ENCODE measurements around the gene PDE1A.

The PDE1A gene

GRCh38 chr2:182261860-182262387 lies 164.9 kb downstream of the PDE1A start:
- no peak for DNase-seq

GRCh38 chr2:182259629-182260150 lies 167.1 kb downstream of the PDE1A start:
- DNase-seq: no peak

- DNase-seq: no peak
These were observed 174.3 kb downstream of the PDE1A start for GRCh38 chr2:182252534-182252933.

GRCh38 chr2:182248898-182249297 lies 177.9 kb downstream of the PDE1A start:
- no peak for DNase-seq

GRCh38 chr2:182248362-182248761 lies 178.5 kb downstream of the PDE1A start:
- no peak for DNase-seq

- no peak for DNase-seq
These were observed 179.0 kb downstream of the PDE1A start for GRCh38 chr2:182247831-182248230.

GRCh38 chr2:182245963-182246362 lies 180.9 kb downstream of the PDE1A start:
- DNase-seq: no peak

- no peak for DNase-seq
These were observed 184.2 kb downstream of the PDE1A start for GRCh38 chr2:182242609-182243008.

GRCh38 chr2:182241936-182242335 lies 184.9 kb downstream of the PDE1A start:
- DNase-seq: no peak

GRCh38 chr2:182240862-182241371 lies 185.9 kb downstream of the PDE1A start:
- no peak for DNase-seq

- no peak for DNase-seq
These were observed 196.3 kb downstream of the PDE1A start for GRCh38 chr2:182230561-182230960.

GRCh38 chr2:182229297-182229696 lies 197.5 kb downstream of the PDE1A start:
- DNase-seq: no peak

- DNase-seq: no peak
These were observed 198.1 kb downstream of the PDE1A start for GRCh38 chr2:182228741-182229140.

- no peak for DNase-seq
These were observed 198.8 kb downstream of the PDE1A start for GRCh38 chr2:182228073-182228473.

- no peak for DNase-seq
These were observed 200.0 kb downstream of the PDE1A start for GRCh38 chr2:182226807-182227206.

GRCh38 chr2:182224669-182225068 lies 202.2 kb downstream of the PDE1A start:
- DNase-seq: no peak

GRCh38 chr2:182220998-182221397 lies 205.8 kb downstream of the PDE1A start:
- no peak for DNase-seq

- DNase-seq: no peak
These were observed 206.5 kb downstream of the PDE1A start for GRCh38 chr2:182220335-182220734.

GRCh38 chr2:182210669-182211068 lies 216.2 kb downstream of the PDE1A start:
- no peak for DNase-seq

GRCh38 chr2:182208421-182208820 lies 218.4 kb downstream of the PDE1A start:
- no peak for DNase-seq

GRCh38 chr2:182207049-182207746 lies 219.6 kb downstream of the PDE1A start:
- DNase-seq: no peak

- DNase-seq: no peak
These were observed 229.3 kb downstream of the PDE1A start for GRCh38 chr2:182197529-182197928.

- DNase-seq: no peak
These were observed 233.5 kb downstream of the PDE1A start for GRCh38 chr2:182193291-182193690.

GRCh38 chr2:182191061-182191460 lies 235.8 kb downstream of the PDE1A start:
- no peak for DNase-seq
